Stimulated activated naive CD8-positive, alpha-beta T cell treated with anti-CD3 and anti-CD28 coated beads, Interleukin-15, Interleukin-2, amounts not matched to agents 100 ng/mL and 50 ng/mL, for 24 hours (primary cell): ENCODE results near the gene PTPRM.

Source experiments
- H3K27ac Mint-ChIP-seq: one replicate; pipeline ENCODE4 v1.8.0; 2021; ENCODE audit warnings: mild to moderate bottlenecking, mixed read lengths
- H3K27me3 Mint-ChIP-seq: one replicate; pipeline ENCODE4 v1.8.0; 2021; ENCODE audit warnings: mixed read lengths
- H3K36me3 Mint-ChIP-seq: one replicate; pipeline ENCODE4 v1.8.0; 2021; ENCODE audit warnings: low read depth, mixed read lengths
- H3K4me1 Mint-ChIP-seq: one replicate; pipeline ENCODE4 v1.8.0; 2021; ENCODE audit warnings: low read depth, mixed read lengths
- H3K4me3 Mint-ChIP-seq: one replicate; pipeline ENCODE4 v1.8.0; 2021; ENCODE audit warnings: mild to moderate bottlenecking, mixed read lengths
- H3K9me3 Mint-ChIP-seq: one replicate; pipeline ENCODE4 v1.8.0; 2021; ENCODE audit warnings: mixed read lengths

The PTPRM gene

GRCh38 chr18:7646174-7646886, 79.2 kb downstream of the PTPRM start:
- Mint-ChIP-seq H3K27me3 (no peaks in the 10 kb centered on the region), H3K4me1 (no peaks in the 10 kb centered on the region), H3K4me3 (no peak overlapping the region), H3K27ac (no peak overlapping the region), H3K36me3 (no peaks in the 10 kb centered on the region), H3K9me3 (peaks cover 14% of the 10 kb centered on the region)

GRCh38 chr18:7647500-7647899, 80.4 kb downstream of the PTPRM start:
- H3K9me3 Mint-ChIP-seq: peaks cover 14% of the 10 kb centered on the region
- no peaks in the 10 kb centered on the region for H3K4me1 Mint-ChIP-seq
- no peaks in the 10 kb centered on the region for H3K27me3 Mint-ChIP-seq
- no peak overlapping the region for H3K27ac Mint-ChIP-seq
- H3K4me3 Mint-ChIP-seq: no peak overlapping the region
- H3K36me3 Mint-ChIP-seq: no peaks in the 10 kb centered on the region

GRCh38 chr18:7657050-7657449, 89.9 kb downstream of the PTPRM start:
- Mint-ChIP-seq H3K4me1 (no peaks in the 10 kb centered on the region), H3K4me3 (no peak overlapping the region), H3K27ac (no peak overlapping the region), H3K9me3 (peaks cover 4% of the 10 kb centered on the region), H3K36me3 (no peaks in the 10 kb centered on the region), H3K27me3 (no peaks in the 10 kb centered on the region)

- H3K27me3 Mint-ChIP-seq: no peaks in the 10 kb centered on the region
- H3K4me1 Mint-ChIP-seq: no peaks in the 10 kb centered on the region
- H3K36me3 Mint-ChIP-seq: no peaks in the 10 kb centered on the region
- no peak overlapping the region for H3K27ac Mint-ChIP-seq
- H3K9me3 Mint-ChIP-seq: peaks cover 4% of the 10 kb centered on the region
- H3K4me3 Mint-ChIP-seq: no peak overlapping the region
Observed at GRCh38 chr18:7657937-7658336, 90.8 kb downstream of the PTPRM start.

GRCh38 chr18:7658701-7659100, 91.6 kb downstream of the PTPRM start:
- no peak overlapping the region for H3K4me3 Mint-ChIP-seq
- H3K9me3 Mint-ChIP-seq: peaks cover 4% of the 10 kb centered on the region
- H3K36me3 Mint-ChIP-seq: no peaks in the 10 kb centered on the region
- H3K27me3 Mint-ChIP-seq: no peaks in the 10 kb centered on the region
- no peak overlapping the region for H3K27ac Mint-ChIP-seq
- no peaks in the 10 kb centered on the region for H3K4me1 Mint-ChIP-seq

GRCh38 chr18:7661207-7661606, 94.1 kb downstream of the PTPRM start:
- no peak overlapping the region for H3K4me3 Mint-ChIP-seq
- no peak overlapping the region for H3K27ac Mint-ChIP-seq
- no peaks in the 10 kb centered on the region for H3K27me3 Mint-ChIP-seq
- H3K9me3 Mint-ChIP-seq: peaks cover 4% of the 10 kb centered on the region
- H3K4me1 Mint-ChIP-seq: no peaks in the 10 kb centered on the region
- no peaks in the 10 kb centered on the region for H3K36me3 Mint-ChIP-seq

- peaks cover 4% of the 10 kb centered on the region for H3K9me3 Mint-ChIP-seq
- no peaks in the 10 kb centered on the region for H3K36me3 Mint-ChIP-seq
Observed at GRCh38 chr18:7662866-7663265, 95.8 kb downstream of the PTPRM start.

GRCh38 chr18:7663366-7664312, 96.5 kb downstream of the PTPRM start:
- Mint-ChIP-seq H3K27me3 (no peaks in the 10 kb centered on the region), H3K4me1 (no peaks in the 10 kb centered on the region), H3K36me3 (no peaks in the 10 kb centered on the region), H3K9me3 (peaks cover 4% of the 10 kb centered on the region), H3K27ac (no peak overlapping the region), H3K4me3 (no peak overlapping the region)

More at GRCh38 chr18:7662866-7663265, 95.8 kb downstream of the PTPRM start:
- Mint-ChIP-seq H3K4me3 (no peak overlapping the region), H3K4me1 (no peaks in the 10 kb centered on the region), H3K27ac (no peak overlapping the region), H3K27me3 (no peaks in the 10 kb centered on the region)

- Mint-ChIP-seq H3K36me3 (no peaks in the 10 kb centered on the region), H3K9me3 (peaks cover 3% of the 10 kb centered on the region), H3K4me3 (no peak overlapping the region), H3K27me3 (no peaks in the 10 kb centered on the region), H3K27ac (no peak overlapping the region), H3K4me1 (no peaks in the 10 kb centered on the region)
Observed at GRCh38 chr18:7666195-7666776, 99.2 kb downstream of the PTPRM start.

GRCh38 chr18:7668392-7668791, 101.3 kb downstream of the PTPRM start:
- Mint-ChIP-seq H3K27ac (no peak overlapping the region), H3K27me3 (no peaks in the 10 kb centered on the region), H3K4me3 (no peak overlapping the region), H3K36me3 (no peaks in the 10 kb centered on the region), H3K9me3 (no peaks in the 10 kb centered on the region), H3K4me1 (no peaks in the 10 kb centered on the region)

GRCh38 chr18:7669361-7669760, 102.2 kb downstream of the PTPRM start:
- no peaks in the 10 kb centered on the region for H3K4me1 Mint-ChIP-seq
- no peaks in the 10 kb centered on the region for H3K36me3 Mint-ChIP-seq
- H3K4me3 Mint-ChIP-seq: no peak overlapping the region
- H3K27me3 Mint-ChIP-seq: no peaks in the 10 kb centered on the region
- H3K27ac Mint-ChIP-seq: no peak overlapping the region
- no peaks in the 10 kb centered on the region for H3K9me3 Mint-ChIP-seq

GRCh38 chr18:7671105-7671504, 104.0 kb downstream of the PTPRM start:
- no peaks in the 10 kb centered on the region for H3K4me1 Mint-ChIP-seq
- no peaks in the 10 kb centered on the region for H3K36me3 Mint-ChIP-seq
- H3K27ac Mint-ChIP-seq: no peak overlapping the region
- no peaks in the 10 kb centered on the region for H3K9me3 Mint-ChIP-seq
- no peak overlapping the region for H3K4me3 Mint-ChIP-seq
- no peaks in the 10 kb centered on the region for H3K27me3 Mint-ChIP-seq

- H3K4me3 Mint-ChIP-seq: no peak overlapping the region
- no peaks in the 10 kb centered on the region for H3K9me3 Mint-ChIP-seq
- H3K27ac Mint-ChIP-seq: no peak overlapping the region
- no peaks in the 10 kb centered on the region for H3K4me1 Mint-ChIP-seq
- H3K36me3 Mint-ChIP-seq: no peaks in the 10 kb centered on the region
- no peaks in the 10 kb centered on the region for H3K27me3 Mint-ChIP-seq
Observed at GRCh38 chr18:7676253-7676873, 109.2 kb downstream of the PTPRM start.

- Mint-ChIP-seq H3K27ac (no peak overlapping the region), H3K4me1 (no peaks in the 10 kb centered on the region), H3K27me3 (no peaks in the 10 kb centered on the region), H3K4me3 (no peak overlapping the region), H3K9me3 (no peaks in the 10 kb centered on the region), H3K36me3 (no peaks in the 10 kb centered on the region)
Observed at GRCh38 chr18:7677001-7677400, 109.9 kb downstream of the PTPRM start.

- Mint-ChIP-seq H3K4me1 (no peaks in the 10 kb centered on the region), H3K27me3 (no peaks in the 10 kb centered on the region), H3K4me3 (no peak overlapping the region), H3K36me3 (no peaks in the 10 kb centered on the region), H3K9me3 (no peaks in the 10 kb centered on the region), H3K27ac (no peak overlapping the region)
Observed at GRCh38 chr18:7677424-7677823, 110.3 kb downstream of the PTPRM start.
